HG03175 (cell line): ENCODE data around the gene LANCL1.
A peak's percentile ranks its signal among the peaks of the same experiment; 100 is the strongest.
"Not testable (repeated sequence)": the region's sequence is repeated elsewhere in the genome, so short reads cannot be mapped to it uniquely, and the experiment has no call there.

Experiments used
- ATAC-seq: cut with Tn5 transposase; IDR thresholded peaks from one replicate; pipeline ENCODE4 v1.9.1; 2021; ENCODE audit warnings: mild to moderate bottlenecking, moderate library complexity; ENCODE audit not compliant: unreplicated experiment

Gene LANCL1

DNA sequence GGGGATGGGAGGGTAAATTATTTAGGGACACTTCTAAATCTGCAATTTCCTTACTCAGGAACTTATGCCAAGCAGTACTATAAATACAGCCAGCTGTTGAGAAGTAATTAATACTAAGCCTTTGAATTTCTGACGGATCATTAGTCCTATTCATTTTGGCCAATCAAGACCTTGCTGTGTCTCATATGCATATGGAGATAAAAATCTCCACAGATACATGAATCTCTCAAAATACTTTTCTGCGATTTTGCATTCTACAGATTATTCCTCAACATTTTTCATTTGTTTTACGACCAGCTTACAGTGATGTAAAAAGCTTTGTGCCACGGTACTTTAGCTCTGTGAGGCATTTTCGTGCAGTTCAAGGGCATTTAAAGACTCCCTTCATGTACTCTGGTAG, 16.7 kb downstream of the LANCL1 start:
- ATAC-seq, result no peak

DNA sequence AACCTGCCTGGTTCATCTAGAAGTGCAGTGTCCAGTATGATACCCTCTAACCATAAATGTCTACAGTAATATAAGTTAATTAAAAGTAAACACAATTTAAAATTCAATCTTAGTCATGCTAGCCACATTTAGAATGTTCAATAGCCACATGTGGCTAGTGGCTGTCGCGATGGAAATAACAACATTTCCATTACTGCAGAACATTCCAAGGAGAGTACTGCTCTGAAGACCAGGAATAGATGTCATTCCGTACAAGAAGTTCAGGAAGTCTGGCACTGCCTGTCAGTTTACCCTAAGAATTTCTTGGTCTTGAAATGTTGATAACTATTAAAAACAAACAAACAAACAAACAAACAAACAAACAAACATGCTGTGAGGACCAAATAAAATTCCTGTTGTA, 17.2 kb downstream of the LANCL1 start:
- ATAC-seq, result no peak

DNA sequence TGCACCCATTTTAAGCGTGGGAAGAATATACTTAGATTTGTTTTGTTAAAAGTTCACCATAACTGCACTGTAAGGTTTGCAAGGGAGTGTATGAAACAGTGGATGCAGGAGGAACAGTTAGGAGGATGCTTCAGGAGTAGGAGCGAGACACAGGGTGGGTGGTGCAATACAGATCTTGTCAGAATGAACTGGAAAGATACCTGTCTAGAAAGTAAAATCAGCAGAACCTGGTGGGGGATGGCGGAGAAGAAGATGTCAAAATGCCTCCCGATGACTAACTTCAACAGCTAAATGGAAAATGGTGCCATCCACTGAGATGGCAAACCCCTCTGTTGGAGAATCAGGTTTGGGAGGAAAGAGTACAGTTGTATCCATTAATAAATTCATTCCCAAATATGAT, 18.2 kb downstream of the LANCL1 start:
- no peak for ATAC-seq

DNA sequence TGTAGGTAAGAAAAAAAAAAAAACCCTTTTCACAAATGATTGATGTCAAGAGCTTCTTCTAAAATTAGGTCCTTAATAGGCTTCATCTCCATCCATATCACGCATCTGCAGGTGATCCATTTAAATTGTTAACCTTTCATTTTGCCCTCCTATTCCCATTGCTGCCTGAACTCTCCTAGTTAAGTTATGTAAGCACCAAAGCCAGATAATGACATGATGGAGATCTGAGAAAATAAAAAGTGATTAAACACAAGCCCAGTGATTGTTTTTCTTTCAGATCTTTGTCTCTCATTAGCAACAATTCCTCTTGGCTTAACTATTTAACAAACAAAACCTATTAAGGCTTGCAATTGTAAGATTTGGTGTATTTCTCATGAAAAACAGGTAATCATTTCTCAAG, 20.0 kb downstream of the LANCL1 start:
- no peak for ATAC-seq

DNA sequence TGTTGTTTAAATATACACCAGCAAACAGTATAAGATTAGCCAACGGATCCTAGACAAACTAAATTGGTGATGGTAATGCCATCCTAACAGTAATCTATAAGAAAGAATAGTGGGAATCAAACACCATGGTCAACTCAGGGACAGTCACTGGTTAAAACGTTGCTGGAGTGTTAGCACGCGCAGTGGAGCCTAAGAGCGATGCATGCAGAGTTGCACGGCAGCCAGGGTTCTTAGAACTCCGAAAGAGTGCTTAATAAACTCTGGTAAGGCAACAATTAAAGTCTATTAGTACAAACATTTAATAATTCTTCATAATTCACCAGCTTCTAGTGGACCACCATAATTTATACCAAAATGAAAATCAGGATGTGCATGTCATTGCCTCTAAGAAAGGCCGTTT, 22.2 kb downstream of the LANCL1 start:
- ATAC-seq, result no peak

DNA sequence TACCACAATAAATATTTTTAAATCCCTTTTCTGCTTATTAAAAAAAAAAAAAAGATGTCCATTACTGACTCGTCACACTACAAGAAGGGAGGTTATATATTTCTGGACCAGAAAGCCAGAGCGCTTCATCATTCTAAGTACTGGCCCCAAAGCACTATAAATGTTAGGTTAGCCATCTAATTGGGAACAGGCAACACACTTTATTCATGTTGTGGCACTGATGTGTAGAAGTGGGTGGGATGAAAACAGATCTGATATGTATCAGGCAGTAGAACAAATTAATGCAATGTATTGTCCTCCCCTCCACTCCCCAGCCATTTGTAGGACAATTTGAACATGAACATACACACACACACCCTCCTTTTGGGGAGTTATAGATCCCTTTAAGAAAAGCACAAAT, 24.4 kb downstream of the LANCL1 start:
- no peak for ATAC-seq

DNA sequence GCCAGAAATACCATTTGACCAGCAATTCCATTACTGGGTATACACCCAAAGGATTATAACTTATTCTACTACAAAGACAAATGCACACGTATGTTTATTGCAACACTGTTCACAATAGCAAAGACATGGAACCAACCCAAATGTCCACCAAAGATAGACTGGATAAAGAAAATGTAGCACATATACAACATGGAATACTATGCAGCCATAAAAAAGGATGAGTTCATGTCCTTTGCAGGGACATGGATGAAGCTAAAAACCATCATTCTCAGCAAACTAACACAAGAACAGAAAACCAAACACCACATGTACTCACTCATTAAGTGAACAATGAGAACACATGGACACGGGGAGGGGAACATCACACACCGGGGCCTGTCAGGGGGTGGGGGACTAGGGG, 25.6 kb downstream of the LANCL1 start:
- not testable (repeated sequence) for ATAC-seq

DNA sequence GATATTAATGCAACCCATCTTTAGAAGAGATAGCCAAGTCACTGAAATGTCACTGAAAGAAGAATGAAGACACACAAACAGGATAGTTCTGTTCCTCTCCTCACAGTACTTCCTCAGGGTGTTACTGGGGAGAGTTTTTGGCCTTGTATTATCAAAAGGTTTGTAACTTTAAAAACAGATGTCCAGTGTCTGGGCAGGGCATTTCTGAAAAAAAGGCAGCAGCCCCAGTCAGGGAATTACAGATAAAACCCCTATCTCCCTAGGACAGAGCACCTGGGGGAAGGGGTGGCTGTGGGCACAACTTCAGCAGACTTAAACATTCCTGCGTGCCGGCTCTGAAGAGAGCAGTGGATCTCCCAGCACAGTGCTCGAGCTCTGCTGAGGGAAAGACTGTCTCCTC, 30.8 kb downstream of the LANCL1 start:
- no peak for ATAC-seq

DNA sequence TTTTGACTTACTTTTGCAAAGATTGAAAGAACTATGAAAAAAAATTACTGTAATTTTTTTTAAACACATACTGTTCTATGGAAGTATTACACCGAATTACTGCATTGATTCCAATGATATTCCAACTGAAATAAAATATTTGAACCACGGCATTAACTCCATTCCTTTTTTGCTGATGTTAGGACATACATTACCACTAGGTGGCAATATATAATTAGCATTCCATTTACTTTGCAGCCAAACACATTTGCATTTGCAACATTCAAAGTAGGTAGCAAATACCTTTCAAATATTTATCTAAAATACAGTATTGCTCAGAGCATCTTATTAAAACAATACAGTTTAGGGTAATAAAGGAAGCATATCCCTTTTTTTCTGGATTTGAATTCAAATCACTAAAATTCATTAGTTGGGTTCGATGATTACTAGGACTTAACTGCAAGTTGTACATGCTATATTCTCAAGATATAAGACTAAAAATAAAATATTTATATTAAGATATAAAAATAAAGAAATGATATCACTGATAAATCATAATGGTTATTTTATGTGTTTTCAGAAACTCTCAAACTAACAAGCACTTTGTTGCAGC, 31.3 kb downstream of the LANCL1 start:
- ATAC-seq, result peak; percentile 67

DNA sequence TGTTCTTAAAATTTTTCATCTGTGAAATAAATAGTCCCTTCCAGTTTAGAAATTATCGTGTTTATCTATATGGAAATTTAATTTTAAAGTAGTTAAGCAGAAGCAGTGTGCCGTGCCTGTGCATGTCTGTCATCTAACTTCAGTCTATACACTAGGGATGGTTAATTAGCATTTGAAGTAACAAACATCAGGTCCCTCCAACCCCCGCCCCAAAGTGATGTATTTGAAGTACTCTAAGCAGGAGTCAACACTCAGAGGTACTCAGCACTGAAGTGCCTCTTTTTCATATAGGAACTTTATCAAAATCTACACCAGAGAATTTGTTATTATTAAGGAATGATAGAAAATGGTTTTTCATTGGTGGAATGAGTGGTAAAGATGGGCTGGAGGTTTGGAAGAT, 33.0 kb downstream of the LANCL1 start:
- no peak for ATAC-seq

DNA sequence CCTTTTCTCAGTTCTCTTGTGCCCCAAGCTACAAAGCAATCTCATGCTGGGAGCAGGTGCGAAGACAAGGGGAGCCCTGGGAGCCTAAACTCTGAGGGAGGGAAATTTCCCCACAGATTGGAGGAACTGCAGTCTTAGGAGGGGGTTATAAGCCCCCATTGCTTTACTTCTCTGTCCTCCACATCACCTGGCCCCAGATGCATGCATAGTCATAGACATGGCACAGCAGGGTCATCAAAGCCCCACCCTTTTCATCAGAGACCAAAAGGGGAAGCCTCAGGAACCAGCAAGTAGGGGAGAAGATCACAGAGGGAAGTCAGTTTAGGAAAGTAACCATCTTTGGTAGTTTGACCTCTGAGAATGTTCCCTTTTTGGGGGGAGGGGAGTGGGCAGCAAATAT, 33.7 kb downstream of the LANCL1 start:
- ATAC-seq, result no peak

DNA sequence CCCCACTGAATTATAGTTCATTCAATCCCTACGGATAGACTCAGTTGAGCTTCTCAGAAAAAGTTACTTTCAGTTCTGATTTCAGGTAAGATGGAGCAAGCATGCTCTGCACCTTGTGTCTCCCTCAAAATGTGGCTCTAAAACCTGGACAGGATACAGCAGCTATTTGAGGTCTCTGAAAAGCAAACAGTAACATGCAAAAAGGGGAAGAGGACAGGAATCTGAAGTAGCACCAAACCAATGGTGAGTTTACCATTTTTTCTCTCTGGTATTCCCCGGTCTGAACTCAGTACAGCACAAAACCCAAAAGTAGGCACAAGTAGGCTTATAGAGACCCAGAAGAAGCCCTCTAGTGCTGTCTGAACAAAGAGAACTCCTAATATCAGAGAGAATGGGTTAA, 34.1 kb downstream of the LANCL1 start:
- ATAC-seq, result peak; percentile 49

DNA sequence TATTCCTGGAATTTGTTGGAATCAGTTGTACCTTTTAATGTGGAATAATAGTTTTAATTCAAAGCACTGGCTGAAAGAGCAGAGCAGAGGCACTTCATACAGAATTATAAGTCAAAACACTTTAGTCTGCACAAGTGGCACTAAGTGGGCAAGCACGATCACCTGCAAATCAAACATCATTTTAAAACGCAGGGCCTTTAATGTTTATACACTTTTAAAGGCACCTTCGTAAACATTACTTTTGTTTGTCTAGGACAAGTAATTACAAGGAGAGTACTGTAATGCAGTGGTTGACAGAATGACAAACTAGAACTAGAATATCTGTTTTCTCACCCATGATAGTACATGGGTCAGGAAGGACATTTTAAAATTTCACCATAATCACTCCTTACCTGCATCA, 36.4 kb downstream of the LANCL1 start:
- ATAC-seq, result no peak

DNA sequence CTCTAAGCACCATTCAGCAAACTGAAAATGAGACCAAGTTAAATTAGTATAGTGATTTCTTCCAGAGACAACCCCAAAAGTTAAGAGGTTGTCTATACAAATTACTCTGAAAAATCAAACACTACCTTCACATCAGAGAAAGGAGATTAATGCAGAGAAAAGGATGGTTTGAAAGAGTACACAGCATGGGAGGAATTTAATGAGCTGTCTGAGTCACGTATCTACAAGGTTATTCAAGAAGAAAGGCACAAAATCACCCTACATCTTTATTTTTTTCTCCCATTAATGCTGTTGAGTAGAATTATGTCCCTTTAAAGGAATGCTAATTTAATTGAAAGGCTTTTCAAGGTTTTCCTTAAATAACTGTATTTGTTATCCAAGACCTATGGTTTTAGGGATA, 41.1 kb downstream of the LANCL1 start:
- no peak for ATAC-seq

DNA sequence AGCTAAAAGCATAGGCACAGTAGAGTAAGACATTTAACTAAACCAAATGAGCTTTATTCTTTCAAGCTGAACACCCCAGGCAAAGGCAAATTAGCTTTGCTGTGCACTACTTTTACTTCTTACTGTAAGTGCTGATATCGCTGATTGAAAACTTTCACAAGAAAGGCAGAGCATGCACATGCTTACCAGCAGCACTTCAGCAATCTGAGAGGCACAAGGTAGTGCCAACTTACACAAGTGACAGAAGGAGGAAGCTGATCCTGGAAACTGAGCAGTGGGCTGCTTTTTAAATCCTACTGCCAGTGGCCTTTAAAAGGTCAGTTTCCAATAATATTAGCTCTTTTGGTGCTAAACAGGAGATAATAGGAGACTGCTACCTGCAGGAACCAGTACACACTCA, 43.9 kb downstream of the LANCL1 start:
- no peak for ATAC-seq

DNA sequence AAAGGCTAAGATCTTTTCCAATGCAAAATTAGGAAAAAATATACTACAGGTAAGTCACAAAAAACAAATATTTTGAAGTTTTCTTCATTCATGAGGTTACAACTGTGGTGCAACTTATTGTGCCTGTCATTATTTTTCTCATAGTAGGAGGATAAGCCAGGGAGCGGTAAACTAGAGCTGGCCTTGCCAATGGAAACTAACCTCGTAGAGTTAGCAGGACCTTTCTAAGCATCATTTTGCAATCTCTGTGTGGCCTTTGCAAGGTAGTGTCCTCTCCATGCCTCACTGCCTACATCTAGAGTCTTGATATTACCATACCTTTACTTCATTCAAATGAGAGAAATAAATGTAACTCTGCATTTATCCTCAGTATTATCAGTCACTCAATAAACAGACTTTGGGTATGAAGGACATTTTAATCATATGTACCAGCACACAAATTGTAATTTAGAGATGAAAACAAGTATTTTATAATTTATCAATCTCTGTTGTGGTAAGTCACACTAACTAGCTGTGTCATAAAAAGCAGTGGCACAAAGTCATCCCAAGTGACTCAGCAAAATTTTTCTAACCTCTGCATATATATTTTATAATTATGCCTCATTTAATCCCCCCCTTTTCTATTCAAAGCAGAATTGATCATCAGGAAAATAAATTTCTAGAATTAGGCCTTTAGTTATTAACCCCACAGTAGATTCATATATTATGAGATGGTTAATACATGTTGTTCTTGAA, 47.0 kb downstream of the LANCL1 start:
- ATAC-seq, result no peak

DNA sequence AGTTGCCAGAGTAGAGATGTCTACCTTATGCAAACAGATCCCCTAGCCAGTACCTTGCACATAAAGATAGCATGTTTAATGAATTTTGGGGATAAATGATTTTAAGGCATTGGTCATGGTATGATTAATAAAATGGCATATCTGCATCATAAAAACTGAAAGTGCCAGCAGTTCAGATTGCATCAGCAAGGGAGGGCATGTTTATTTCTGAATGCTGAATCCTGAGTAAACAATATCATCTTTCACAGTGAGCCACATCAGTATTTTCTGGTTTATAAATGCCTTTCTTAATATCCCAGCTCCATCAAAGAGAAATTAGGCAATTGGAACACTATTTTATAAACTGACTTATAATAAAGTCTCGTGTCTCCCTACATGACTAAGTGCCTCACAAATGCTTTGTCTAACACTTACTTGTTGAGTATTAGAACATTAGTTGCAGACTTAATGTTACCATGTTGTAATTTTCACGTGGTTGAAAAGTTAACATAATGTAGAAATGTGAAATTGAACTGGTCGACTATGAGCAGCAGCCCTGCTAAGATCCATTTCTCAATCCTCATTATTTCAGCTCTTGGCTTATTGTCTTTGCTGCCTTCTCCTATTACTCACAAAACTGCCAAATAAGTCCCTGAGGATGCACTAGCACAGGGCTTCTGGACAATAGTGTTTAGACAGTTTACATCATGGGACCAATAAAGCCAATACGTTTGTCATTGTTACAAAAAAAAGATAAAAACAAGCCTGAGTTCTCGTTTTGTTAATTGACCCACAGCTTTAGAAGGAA, 48.0 kb downstream of the LANCL1 start:
- no peak for ATAC-seq

DNA sequence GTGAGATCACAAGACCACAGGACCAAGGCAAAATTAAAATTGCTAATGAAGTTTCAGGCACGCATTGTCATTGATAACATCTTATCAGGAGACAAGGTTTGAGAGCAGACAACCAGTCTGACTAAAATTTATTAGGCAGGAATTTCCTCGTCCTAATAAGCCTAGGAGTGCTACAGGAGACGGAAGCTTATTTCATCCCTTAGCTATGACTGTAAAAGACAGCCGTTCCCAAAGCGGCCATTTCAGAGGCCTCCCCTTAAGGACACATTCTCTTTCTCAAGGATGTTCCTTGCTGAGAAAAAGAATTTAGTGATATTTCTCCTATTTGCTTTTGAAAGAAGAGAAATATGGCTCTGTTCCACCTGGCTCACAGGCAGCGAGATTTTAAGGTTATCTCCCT, 49.2 kb downstream of the LANCL1 start:
- ATAC-seq, result not testable (repeated sequence)

DNA sequence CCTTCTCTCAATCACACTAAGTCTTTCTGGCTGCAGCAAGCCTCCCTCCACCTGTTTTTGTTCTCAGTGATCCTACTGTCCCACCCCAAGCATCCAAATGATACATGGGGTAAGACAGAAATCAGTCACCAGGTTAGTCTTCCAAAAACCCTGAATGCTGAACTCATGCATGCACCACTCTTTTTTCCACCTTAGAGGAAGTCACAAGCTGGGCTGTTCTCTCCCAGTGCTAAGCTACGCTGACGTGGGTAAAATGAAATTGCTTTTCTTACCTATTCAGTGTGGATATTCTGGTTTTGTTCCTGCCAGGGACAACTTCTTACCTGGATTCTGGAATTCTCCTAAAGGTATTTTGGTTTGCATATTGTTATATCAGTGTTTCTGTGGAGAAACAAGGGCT, 54.2 kb downstream of the LANCL1 start:
- no peak for ATAC-seq

DNA sequence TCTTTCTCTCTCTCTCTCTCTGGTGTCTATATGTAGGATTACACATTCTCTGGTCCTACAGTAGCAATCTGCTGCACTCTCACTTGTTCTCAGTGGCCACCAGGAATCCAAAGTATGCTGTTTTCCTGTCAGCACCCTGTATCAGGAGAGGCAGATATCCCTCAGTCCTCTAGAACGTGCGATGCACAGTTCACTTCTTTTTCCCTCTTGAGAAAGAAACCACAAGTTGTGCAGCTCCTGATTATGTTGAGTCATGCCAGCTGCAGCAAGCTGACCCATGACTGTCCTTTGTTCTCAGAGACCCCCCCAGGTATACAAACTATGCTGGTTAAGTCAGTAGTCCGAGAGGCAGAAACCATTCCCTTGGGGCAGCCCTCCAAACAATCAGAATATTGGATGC, 54.6 kb downstream of the LANCL1 start:
- no peak for ATAC-seq

DNA sequence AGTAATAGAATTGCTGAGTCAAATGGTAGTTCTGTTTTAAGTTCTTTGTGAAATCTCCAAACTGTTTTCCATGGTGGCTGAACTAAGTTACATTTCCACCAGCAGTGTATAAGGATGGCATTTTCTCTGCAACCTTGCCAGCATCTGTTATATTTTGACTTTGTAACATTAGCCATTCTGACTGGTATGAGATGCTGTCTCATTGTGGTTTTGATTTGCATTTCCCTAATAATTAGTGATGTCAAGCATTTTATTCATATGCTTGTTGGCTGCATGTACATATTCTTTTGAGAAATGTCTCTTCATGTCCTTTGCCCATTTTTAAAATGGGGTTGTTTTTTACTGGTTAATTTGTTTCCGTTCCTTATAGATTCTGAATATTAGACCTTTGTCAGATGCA, 63.9 kb downstream of the LANCL1 start:
- ATAC-seq, result no peak

DNA sequence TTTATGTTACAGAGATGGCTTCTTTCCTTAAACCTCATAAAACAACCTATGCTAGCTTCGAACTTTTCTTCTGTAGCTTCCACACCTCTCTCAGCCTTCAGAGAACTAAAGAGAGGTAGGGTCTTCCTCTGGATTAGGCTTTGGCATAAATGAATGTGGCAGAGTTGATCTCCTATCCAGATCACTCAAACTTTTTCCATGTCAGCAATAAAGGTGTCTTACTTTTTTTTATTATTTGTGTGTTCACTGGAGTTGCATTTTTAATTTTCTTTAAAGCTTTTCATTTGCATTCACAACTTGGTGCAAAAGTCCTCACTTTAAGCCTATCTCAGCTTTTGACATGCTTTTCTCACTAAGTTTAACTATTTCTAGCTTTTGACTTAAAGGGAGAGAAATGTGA, 66.0 kb downstream of the LANCL1 start:
- ATAC-seq, result no peak
